GM12873 (cell line): ENCODE measurements around the gene MYO18B.

Experiments
- TF ChIP-seq, protein P1 (sequence below): IDR thresholded peaks from 2 replicates; pipeline ENCODE4 v1.5.1; 2012; ENCODE audit warnings: low read depth, mild to moderate bottlenecking, moderate library complexity, low read length, control low read depth; ENCODE audit not compliant: insufficient read depth; ENCODE audit errors: missing control alignments

Gene MYO18B

DNA sequence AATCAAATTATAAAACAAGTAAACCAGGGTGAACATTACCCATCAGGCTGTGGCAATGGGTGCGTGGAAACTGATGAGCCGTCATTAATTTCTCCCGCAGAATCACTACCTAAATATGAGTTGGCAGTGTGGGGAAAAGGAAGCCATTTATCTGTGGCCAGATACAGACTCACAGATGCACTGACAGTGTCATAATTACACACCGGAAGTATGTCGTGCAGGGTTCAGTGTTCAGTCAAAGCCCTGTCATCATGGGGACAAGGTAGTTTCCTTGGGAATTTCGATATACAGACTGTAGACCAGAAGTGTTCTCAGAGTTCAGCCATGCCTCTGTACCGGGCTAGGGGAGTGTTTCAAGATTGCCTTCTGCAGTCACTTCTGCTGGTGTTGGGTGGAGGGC lies 308.1 kb downstream of the MYO18B start:
- TF ChIP-seq, protein P1, sequence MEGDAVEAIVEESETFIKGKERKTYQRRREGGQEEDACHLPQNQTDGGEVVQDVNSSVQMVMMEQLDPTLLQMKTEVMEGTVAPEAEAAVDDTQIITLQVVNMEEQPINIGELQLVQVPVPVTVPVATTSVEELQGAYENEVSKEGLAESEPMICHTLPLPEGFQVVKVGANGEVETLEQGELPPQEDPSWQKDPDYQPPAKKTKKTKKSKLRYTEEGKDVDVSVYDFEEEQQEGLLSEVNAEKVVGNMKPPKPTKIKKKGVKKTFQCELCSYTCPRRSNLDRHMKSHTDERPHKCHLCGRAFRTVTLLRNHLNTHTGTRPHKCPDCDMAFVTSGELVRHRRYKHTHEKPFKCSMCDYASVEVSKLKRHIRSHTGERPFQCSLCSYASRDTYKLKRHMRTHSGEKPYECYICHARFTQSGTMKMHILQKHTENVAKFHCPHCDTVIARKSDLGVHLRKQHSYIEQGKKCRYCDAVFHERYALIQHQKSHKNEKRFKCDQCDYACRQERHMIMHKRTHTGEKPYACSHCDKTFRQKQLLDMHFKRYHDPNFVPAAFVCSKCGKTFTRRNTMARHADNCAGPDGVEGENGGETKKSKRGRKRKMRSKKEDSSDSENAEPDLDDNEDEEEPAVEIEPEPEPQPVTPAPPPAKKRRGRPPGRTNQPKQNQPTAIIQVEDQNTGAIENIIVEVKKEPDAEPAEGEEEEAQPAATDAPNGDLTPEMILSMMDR = no peak

- TF ChIP-seq, protein P1 = no peak
These were observed 311.8 kb downstream of the MYO18B start for GRCh38 chr22:26053737-26054316.

GRCh38 chr22:26054841-26055605 lies 313.0 kb downstream of the MYO18B start:
- TF ChIP-seq, protein P1 = no peak

GRCh38 chr22:26055693-26056092 lies 313.7 kb downstream of the MYO18B start:
- TF ChIP-seq, protein P1 = no peak

- TF ChIP-seq, protein P1 = no peak
These were observed 314.6 kb downstream of the MYO18B start for GRCh38 chr22:26056455-26057200.

DNA sequence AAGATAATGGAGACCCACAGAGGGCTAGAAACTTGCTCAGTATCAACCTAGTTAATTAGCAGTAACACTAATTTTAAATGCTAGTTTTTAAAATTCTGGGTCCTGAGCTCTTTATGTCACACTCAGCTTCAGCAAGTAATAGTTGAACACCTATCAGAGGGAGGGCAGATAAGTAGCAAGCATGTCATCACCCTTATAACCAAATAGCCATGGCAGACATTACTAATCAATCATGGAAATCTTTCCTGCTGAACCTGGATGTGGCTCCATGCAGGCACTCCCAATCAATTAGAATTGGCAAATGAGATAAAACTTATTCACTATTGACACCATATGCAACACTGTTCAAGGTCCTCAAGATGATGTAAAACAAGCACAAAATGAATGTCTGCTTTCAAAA lies 315.7 kb downstream of the MYO18B start:
- TF ChIP-seq, protein P1 = no peak

- TF ChIP-seq, protein P1 = no peak
These were observed 322.1 kb downstream of the MYO18B start for GRCh38 chr22:26064048-26064447.
